ENCODE results near the gene IYD. TPM values are rescaled to one million over a fixed set of nuclear protein-coding genes. Genes with fewer than 3 reads are reported as not detected.
A peak's percentile ranks its signal among the peaks of the same experiment; 100 is the strongest.
"Not testable (repeated sequence)": the region's sequence is repeated elsewhere in the genome, so short reads cannot be mapped to it uniquely, and the experiment has no call there.

The IYD gene
- total RNA-seq, 1 donor = under 0.01 TPM

DNA sequence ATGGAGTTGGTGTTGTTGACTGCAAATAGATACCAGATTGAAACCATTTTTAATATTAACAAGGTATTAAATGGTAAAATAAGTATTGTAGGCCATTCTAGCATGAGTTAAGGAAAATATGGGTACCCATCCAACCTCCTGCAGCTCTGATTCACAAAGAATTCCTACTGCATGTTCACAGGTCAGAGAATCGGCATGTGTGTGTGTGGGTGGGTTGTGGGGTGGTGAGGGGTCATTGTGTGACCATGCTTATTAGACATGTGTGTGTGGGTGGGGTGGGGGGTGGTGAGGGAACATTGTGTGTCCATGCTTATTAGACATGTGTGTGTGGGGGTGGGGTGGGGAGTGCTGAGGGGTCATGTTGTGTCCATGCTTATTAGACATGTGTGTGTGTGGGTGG is 3.2 kb downstream of the IYD start:
- DNase-seq (ENCODE audit: low read depth) = no peak
- H3K4me3 ChIP-seq (ENCODE audit: low read depth, low read length) = no peak overlapping the region
- TF ChIP-seq, protein P1, sequence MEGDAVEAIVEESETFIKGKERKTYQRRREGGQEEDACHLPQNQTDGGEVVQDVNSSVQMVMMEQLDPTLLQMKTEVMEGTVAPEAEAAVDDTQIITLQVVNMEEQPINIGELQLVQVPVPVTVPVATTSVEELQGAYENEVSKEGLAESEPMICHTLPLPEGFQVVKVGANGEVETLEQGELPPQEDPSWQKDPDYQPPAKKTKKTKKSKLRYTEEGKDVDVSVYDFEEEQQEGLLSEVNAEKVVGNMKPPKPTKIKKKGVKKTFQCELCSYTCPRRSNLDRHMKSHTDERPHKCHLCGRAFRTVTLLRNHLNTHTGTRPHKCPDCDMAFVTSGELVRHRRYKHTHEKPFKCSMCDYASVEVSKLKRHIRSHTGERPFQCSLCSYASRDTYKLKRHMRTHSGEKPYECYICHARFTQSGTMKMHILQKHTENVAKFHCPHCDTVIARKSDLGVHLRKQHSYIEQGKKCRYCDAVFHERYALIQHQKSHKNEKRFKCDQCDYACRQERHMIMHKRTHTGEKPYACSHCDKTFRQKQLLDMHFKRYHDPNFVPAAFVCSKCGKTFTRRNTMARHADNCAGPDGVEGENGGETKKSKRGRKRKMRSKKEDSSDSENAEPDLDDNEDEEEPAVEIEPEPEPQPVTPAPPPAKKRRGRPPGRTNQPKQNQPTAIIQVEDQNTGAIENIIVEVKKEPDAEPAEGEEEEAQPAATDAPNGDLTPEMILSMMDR (IDR thresholded peaks at IDR 0.05; ENCODE audit: insufficient read depth, low read length) = no peak

- TF ChIP-seq, protein P1 (IDR thresholded peaks at IDR 0.05; ENCODE audit: insufficient read depth, low read length) = no peak
- peak; percentile 76 for DNase-seq (ENCODE audit: low read depth)
- no peak overlapping the region for H3K4me3 ChIP-seq (ENCODE audit: low read depth, low read length)
Observed at GRCh38 chr6:150373260-150373701, 4.5 kb downstream of the IYD start.

- H3K4me3 ChIP-seq (ENCODE audit: low read depth, low read length); DNase-seq (ENCODE audit: low read depth): not testable (repeated sequence)
Observed at GRCh38 chr6:150374346-150374745, 5.5 kb downstream of the IYD start.

DNA sequence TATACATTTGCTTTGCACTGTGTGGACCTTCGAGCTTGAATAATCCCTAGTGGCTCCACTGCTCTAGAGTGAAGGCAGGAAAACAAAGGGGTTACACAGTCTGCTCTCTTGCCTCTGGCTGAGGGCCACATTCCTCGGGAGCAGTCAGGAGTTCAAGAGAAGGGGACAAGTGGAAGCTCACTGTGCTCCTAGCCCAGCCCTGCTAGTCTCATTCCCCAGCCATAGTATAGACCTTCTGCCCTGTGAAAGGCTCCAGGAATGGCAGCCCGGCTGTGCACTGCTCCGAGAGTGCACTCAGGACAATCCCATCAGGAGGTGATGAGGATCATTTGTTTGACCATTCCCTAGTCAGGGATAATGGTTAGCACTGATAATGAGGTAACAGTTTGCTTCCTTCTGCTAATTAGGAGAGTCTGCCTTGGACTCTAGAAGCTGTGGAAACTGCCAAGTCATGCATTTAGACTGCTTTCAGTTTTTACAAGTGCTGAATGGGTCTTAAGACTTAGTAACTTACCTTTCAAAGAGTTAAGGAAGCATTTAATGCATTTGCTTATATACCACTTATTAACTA is 8.5 kb downstream of the IYD start:
- DNase-seq (ENCODE audit: low read depth) = no peak
- TF ChIP-seq, protein P1 (IDR thresholded peaks at IDR 0.05; ENCODE audit: insufficient read depth, low read length) = no peak
- no peak overlapping the region for H3K4me3 ChIP-seq (ENCODE audit: low read depth, low read length)

DNA sequence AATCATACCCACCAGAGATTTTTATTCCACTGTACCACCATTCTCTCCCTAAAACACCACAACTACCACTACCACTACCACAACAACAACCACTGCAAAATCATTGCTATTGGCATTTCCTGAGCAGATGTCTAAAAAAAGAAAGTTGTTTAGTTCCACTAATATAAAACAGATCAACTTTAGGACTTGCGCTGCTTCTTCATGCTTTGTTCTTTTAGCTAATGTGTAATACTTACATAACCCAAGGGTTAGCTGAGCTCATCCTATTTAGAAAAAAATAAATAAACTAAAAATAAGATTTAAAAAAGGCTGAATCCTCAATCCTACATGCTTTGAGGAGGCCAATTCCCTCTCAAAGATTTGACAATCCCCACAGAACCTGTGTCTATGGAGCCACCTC is 11.4 kb downstream of the IYD start:
- H3K4me3 ChIP-seq (ENCODE audit: low read depth, low read length) = no peak overlapping the region
- TF ChIP-seq, protein P1 (IDR thresholded peaks at IDR 0.05; ENCODE audit: insufficient read depth, low read length) = no peak
- DNase-seq (ENCODE audit: low read depth) = peak; percentile 27

GRCh38 chr6:150382171-150382570 is 13.4 kb downstream of the IYD start:
- no peak overlapping the region for H3K4me3 ChIP-seq (ENCODE audit: low read depth, low read length)
- DNase-seq (ENCODE audit: low read depth) = peak; percentile 26
- TF ChIP-seq, protein P1 (IDR thresholded peaks at IDR 0.05; ENCODE audit: insufficient read depth, low read length) = no peak

GRCh38 chr6:150391414-150391813 is 22.6 kb downstream of the IYD start:
- no peak for DNase-seq (ENCODE audit: low read depth)
- H3K4me3 ChIP-seq (ENCODE audit: low read depth, low read length) = no peak overlapping the region
- TF ChIP-seq, protein P1 (IDR thresholded peaks at IDR 0.05; ENCODE audit: insufficient read depth, low read length) = no peak

Measured in fibroblast of the aortic adventitia (primary cell).